ENCODE data around the gene HTR1D.

GRCh38 chr1:23237508-23237907 is 20.2 kb upstream of the HTR1D start:
- TF ChIP-seq POLR2A (IDR thresholded peaks at IDR 0.05; ENCODE audit: low read depth, low read length) (no peak), EZH2 (IDR thresholded peaks at IDR 0.05; ENCODE audit: borderline replicate concordance, low read depth, low read length, severe bottlenecking) (no peak), CTCF (IDR thresholded peaks at IDR 0.05; ENCODE audit: extremely low read depth in 1 of 2, insufficient read depth in 1 of 2, low read depth in 1 of 2, low read length in 2 of 2) (no peak), MYC (IDR thresholded peaks at IDR 0.05; ENCODE audit: low read depth, low read length) (no peak), POLR2AphosphoS5 (IDR thresholded peaks at IDR 0.05; ENCODE audit: insufficient read depth, low read depth, low read length) (no peak), JUN (IDR thresholded peaks at IDR 0.05; ENCODE audit: borderline replicate concordance, insufficient read depth, insufficient read length, low read depth) (no peak), GATA2 (IDR thresholded peaks at IDR 0.05; ENCODE audit: insufficient read depth, insufficient read length, low read depth, low read length) (no peak), FOS (IDR thresholded peaks at IDR 0.05; ENCODE audit: borderline replicate concordance, insufficient read depth, low read length) (no peak)
- TF ChIP-seq, protein P1, sequence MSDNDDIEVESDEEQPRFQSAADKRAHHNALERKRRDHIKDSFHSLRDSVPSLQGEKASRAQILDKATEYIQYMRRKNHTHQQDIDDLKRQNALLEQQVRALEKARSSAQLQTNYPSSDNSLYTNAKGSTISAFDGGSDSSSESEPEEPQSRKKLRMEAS (IDR thresholded peaks at IDR 0.05; ENCODE audit: insufficient read depth, insufficient read length) = no peak

Data from endothelial cell of umbilical vein (primary cell).